Uterus (tissue), 2 donors: Measurements from ENCODE around the gene VMP1.

ENCODE experiments used
- POLR2A ChIP-seq, 2 donors: fragments of 450-650 bp; IDR thresholded peaks; one replicate each; pipeline ENCODE4 v1.6.1; 2016; ENCODE audit warnings: antibody characterized with exemption in 2 of 2, mild to moderate bottlenecking in 1 of 2, moderate library complexity in 1 of 2
- TF ChIP-seq, protein P1 (sequence below), 4 experiments: fragments of 200-600 bp in 2 of 4; fragments of 450-650 bp in 2 of 4; sonication (generic) in 2 of 4; IDR thresholded peaks; one replicate each; pipeline ENCODE4 v1.5.1; 2016 to 2019; ENCODE audit warnings: antibody characterized with exemption in 4 of 4, mild to moderate bottlenecking in 2 of 4, moderate library complexity in 1 of 4

DNA sequence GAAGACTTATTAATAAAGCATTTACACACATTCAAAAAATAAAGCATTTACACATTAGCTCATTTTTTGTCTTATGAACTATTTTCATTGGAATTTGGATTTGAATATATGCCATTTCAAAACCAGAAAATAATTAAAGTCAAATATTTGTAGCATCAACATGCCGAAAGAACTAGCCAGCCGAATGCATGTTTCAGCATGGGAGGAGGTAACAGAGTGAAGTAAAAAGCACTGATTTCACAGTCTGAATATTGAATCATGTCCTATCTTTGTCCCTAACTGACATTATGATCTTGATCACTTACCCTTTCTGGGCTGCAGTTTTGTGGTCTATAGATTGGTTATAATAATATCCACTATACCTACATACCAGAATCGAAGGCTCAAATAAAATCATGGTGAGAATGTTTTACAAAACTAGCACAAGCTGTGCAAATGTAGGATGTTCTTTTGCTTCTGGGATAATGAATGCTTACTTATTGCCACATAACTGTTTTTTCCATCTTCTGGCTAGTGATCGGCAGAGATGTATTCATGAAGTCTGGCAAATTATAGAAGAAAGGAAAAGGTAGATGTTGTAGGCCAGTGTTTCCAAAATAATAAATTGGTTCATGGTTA, 100.5 kb downstream of the VMP1 start:
- TF ChIP-seq, protein P1, sequence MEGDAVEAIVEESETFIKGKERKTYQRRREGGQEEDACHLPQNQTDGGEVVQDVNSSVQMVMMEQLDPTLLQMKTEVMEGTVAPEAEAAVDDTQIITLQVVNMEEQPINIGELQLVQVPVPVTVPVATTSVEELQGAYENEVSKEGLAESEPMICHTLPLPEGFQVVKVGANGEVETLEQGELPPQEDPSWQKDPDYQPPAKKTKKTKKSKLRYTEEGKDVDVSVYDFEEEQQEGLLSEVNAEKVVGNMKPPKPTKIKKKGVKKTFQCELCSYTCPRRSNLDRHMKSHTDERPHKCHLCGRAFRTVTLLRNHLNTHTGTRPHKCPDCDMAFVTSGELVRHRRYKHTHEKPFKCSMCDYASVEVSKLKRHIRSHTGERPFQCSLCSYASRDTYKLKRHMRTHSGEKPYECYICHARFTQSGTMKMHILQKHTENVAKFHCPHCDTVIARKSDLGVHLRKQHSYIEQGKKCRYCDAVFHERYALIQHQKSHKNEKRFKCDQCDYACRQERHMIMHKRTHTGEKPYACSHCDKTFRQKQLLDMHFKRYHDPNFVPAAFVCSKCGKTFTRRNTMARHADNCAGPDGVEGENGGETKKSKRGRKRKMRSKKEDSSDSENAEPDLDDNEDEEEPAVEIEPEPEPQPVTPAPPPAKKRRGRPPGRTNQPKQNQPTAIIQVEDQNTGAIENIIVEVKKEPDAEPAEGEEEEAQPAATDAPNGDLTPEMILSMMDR (IDR thresholded peaks at IDR 0.05), result no peak
- TF ChIP-seq POLR2A (IDR thresholded peaks at IDR 0.05), result no peak
